Limb (tissue), 2 donors: ENCODE results near the gene WFIKKN1.

Experiments
- DNase-seq, 2 donors: peaks; one replicate each; pipeline ENCODE4 v3.0.0-alpha.2; 2016; ENCODE audit errors: extremely low spot score in 2 of 2

The WFIKKN1 gene

DNA sequence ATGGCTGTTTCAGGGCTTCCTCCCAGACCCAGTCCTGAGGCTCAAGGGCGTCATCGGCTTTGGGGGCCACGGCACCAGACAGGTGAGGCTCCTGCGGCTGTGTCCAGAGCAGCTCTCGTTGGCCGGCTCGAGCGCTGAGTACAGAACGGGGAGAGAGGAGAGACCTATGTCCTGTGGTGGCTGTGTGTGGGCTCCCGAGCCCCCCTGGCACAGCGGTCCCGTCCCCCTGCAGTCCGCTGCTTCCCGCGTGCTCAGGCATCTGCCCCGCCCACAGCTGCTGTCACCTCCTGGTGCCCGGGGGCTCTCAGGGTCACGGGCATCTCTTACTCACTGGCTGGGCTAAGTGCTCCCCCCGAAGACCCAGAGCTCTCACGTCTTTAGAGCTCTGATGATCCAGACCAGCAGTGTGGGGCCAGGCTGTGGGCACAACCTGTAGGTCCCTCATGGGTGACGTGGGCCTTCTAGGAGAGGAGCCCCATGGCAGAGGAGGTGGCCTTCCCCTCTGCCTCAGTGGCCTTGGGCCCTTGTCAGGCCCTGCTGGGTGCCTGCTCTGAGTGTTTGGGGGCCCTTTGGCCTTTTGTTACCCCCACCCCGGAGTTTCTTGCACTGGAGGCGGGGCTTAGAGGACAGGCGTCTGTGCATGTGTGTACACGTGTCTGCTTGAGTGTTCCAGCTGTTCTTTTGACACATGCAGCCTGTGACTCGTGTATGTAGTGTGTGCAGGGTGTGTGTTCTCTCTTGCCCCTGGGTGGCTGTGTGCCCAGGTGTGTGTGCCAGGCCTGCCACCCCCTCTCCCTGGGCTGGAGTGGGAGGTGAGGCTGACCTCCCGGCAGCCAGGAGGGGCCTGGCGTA is 21.9 kb downstream of the WFIKKN1 start:
- DNase-seq = no peak

DNA sequence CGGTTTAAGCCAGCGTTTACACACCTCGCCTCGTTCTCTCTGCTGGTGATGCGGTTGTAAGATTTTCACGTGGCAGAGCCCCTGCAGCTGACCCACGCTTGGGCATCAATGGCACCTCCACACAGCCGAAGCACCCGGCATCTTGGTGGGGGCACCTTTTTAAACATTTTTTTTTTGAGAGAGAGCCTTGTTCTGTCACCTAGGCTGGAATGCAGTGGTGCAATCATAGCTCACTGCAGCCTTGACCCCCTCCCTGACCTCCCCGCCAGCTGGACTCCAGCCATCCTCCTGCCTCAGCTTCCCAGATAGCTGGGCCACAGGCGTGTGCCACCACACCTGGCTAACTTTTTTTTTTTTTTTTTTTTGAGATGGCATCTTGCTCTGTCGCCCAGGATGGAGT is 23.2 kb downstream of the WFIKKN1 start:
- no peak for DNase-seq

DNA sequence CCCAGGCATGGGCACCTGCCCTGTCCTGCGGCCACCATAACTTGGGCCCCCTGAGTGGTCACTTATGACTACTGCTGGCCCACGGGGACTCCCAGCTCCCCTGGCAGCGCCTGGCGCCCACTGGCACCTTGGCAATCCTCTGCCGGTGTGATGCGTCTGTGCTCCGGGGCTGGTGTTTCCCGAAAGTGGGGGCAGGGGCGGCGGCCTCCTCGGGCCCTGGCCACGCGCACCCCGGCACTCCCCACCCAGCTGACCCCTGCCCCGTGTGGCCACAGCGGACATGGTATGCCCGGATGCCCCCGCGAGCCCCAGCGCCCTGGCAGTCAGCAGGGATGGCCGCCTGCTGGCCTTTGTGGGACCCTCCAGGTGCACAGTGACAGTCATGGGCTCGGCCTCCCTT is 26.7 kb downstream of the WFIKKN1 start:
- DNase-seq = no peak

DNA sequence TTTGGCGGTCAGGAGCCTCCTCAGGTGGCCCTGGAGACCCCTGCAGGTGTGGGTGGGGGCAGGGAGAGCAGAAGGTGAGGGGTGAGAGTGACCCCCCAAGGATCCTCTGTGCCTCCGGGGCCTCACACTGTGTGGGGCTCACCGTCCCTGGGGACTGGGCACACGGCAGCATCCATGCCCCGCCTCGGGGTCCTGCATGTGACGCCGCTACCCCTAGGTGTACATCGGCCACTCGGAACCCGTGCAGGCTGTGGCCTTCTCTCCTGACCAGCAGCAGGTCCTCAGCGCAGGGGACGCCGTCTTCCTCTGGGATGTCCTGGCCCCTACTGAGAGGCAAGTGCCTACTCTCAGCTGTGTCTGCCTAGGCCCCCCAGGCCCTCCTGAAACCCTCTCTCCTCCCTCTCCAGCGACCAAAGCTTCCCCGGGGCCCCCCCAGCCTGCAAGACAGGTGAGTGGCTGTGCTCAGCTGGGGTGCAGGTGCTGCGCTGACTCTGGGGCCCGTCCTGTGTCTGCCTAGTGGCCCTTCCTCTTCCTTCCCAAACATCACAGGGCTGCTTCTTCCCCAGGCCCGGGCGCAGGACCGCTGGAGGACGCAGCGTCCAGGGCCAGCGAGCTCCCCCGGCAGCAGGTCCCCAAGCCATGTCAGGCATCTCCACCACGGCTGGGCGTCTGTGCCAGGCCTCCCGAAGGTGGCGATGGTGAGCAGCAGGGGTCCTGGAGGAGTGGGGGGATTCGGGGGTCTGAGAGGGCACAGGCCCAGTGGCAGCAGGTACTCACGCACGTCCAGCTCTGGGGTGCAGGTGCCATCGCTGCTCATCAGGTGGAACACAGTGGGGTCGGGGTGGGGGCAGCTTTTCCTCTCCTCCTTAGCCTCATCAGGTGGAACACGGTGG is 28.1 kb downstream of the WFIKKN1 start:
- DNase-seq = no peak

DNA sequence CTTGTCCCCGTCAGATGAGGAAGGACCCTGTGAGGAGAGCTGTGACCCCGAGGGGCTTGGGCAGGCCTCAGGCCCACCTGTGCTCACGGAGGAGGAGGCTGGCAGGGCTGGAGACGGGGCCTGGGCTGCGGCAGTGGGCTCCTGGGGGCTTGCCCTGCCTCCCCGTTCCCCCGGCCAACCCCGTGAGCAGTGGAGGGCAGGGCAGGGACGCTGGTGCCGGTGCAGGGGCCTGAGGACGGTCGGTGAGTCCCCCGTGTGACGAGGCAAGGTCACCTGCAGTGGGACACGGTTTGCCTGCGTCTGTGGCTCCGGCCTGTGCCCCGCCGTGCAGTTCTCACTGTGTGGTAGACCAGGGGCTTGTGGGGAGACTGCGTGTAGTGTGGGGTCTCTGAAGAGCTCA is 28.8 kb downstream of the WFIKKN1 start:
- DNase-seq = no peak

DNA sequence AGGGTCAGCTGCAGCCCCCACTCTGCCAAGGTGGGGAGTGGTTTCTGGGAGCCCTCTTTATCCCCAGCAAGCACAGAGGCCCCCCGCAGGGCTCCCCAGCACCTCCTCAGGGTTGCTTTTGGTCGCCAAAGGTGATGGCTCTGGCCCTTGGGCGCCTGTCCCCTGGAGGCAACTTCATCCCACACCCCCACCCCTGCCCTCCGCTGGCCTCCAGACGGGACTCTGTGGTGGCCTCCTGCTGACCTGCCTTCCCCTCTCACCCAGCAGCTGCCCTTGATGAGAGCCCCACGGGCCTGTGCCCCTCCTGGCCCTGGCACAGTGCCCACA is 29.3 kb downstream of the WFIKKN1 start:
- no peak for DNase-seq

DNA sequence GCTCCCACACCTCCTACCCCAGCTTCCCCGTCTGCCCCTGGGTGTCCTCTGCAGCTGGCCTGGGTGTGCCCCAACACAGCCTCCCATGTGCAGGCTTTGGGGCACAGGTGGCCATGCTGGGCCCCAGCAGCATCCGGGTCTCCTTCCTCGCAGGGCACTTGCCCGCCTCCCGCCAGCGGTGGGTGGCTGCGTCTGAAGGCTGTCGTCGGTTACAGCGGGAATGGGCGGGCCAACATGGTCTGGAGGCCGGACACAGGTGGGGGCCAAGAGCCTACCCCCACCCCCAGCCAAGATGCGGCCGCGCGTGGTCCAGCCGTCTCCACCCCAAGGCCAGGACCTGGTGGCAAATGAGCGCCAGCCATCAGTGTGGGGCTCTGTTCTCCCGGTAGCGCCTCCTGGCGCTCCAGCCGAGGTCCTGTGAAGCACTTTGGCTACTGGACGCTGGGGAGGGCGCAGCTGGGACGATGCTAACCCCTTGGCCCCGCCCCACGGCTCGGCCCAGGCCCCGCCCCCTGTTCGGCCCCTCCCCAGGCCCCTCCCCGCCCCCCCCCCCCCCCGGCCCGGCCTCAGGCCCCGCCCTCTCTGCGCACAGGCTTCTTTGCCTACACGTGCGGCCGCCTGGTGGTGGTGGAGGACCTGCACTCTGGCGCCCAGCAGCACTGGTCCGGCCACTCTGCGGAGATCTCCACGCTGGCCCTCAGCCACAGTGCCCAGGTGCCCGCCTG is 29.8 kb downstream of the WFIKKN1 start:
- peak; percentile 48 to 87 for DNase-seq

DNA sequence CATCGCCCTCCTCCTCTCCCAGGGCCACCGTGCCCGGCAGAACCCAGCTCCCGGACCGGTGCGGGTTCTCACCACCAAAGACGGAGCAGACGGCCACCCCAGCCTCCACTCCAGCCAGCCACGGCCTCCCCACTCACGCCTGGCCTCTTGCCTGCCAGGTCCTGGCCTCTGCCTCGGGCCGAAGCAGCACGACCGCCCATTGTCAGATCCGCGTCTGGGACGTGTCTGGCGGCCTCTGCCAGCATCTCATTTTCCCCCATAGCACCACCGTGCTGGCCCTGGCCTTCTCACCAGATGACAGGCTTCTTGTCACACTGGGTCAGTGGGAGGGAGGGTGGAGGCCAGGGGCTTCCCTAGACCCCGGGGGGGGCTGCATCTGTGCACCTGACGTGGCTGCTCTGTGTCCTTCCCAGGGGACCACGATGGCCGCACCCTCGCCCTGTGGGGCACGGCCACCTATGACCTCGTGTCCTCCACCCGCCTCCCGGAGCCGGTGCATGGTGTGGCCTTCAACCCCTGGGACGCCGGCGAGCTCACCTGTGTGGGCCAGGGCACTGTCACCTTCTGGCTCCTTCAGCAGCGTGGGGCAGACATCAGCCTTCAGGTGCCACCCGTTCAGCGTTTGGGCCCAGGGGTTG is 30.5 kb downstream of the WFIKKN1 start:
- DNase-seq = no peak

DNA sequence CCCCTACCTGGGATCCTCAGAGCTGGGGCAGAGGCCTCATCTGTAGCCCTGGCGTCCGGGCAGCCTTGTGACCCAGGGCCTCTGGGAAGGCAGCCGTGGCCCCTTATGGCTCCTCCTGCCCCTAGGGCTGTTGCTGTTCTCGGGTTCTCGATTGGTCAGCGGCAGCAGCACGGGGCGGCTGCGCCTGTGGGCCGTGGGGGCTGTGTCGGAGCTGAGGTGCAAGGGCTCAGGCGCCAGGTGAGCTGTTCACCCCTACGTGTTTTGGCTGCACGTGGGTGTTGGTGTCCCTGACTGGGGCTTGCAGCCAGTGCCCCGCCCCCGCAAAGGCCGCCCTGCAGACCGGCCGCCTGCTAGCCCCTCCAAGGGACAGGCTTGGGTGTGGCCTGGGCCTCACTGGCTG is 31.3 kb downstream of the WFIKKN1 start:
- no peak for DNase-seq

DNA sequence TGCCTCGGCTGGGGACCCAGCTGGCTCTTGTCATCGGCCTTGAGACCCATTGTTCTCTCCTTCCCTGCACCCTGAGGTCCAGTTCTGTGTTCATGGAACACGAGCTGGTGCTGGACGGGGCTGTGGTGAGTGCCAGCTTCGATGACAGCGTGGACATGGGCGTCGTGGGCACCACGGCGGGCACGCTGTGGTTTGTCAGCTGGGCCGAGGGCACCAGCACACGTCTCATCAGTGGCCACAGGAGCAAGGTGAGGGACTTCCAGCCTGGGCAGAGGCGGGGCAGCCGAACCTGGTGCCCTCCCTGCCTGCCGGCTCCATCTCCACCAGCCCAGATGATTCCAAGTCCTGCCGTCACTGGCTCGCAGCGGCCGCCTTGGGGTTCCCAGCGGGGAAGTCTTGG is 31.8 kb downstream of the WFIKKN1 start:
- DNase-seq = no peak

DNA sequence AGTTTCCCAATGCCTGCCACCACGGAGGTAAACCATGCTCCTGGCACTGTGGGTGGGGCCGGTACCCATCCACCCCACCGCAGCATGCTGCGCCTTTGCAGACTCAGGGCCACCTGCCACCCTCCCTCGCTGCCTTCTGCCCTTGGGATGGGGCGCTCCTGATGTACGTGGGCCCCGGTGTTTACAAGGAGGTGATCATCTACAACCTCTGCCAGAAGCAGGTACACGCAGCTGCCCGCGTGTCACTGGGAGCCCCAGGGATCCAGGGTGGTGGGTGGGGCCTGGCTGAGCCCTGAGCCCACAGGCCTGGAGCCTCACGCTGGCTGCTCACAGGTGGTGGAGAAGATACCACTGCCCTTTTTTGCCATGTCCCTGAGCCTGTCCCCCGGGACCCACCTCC is 35.8 kb downstream of the WFIKKN1 start:
- no peak for DNase-seq

DNA sequence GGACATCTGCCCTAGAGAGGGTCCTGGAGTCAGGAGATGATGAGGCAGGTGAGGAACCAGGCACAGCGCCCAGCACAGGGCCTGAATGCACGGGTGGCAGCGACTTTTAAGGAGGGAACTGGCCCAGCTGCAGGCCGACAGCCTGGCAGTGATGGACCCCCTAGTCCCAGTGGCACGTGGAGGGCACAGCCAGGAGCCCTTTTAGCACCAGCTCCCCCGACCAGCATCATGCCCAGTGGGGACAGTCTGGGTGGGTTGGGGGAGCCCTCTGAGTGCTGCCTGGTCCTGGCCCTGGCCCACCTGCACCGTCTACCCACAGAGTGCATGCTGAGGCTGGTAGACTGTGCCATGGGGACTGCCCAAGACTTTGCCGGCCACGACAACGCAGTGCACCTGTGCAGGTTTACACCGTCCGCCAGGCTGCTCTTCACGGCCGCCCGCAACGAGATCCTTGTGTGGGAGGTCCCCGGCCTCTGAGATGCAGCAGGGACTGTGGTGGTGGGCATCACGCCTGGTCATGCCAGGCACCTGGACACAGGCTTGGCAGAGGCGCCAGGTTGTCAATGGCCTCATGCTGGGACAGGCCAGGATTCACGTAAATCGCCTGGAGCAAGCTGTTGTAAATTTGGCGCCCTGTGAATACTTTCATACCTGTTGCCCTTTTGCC is 36.5 kb downstream of the WFIKKN1 start:
- no peak for DNase-seq

DNA sequence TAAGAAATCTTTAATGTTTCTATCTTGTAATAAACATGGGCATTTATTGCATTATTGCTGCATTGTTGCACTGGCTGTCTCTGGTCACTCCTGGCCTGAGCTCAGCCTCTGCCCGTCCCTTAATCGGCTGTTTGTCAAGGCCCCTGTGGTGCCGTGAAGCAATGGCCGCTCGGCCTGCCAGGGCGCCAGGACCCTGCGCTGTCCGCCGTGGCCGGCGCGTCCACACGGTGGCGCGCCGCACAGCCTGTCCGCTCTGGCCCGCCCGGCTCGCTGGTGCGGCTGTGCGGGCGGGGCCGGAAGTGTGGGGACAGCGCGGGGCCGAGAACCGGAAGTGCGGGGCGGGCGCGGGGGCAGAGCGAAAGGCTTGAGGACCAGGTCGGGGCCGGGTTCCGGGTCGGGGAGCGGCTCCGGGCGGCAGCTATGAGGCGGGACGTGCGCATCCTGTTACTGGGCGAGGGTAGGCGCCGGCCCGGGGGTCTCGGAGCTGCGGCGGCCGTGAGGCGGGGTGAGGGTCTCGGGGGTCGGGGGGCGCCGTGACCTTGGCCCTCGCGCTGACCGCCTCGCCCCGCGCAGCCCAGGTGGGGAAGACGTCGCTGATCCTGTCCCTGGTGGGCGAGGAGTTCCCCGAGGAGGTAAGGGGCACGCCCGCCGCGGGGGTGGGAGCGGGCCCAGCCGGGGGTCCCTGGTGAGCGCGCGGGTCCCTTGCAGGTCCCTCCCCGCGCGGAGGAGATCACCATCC is 37.2 kb downstream of the WFIKKN1 start, which contains the start of gene RHOT2:
RHOT2 (plus strand) TSS at position 353 of the 739 bp plus-strand sequence; CDS start at position 421, 68 bp downstream.
- DNase-seq = peak; percentile 92 to 96

DNA sequence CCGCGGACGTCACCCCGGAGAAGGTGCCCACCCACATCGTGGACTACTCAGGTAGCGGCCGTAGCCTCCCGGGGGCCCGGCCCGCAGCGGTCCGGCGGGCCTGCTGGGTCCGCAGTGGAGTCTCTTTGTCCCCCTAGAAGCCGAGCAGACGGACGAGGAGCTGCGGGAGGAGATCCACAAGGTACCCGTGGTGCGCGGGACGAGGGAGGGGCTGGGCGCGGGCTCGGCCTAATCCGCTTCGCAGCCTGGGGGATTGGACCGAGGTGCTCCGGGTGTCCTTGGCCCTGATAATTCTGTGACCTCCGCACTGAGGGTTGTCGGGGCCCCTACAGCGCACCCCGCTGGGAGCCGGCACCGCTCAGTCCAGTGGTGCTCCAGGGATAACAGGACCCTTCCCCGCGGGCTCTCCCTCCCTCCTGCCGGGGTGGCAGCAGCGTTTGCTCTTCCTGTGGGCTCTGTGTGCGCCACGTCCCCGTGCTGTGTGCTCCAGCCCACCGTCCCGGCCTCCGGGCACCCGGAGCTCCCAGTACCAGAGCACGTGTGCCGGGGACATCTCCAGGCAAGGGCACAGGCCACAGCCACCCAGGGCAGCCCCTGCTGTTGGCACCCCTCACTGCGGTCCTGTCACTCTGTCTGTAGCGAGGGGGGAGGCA is 37.9 kb downstream of the WFIKKN1 start:
- DNase-seq = no peak

DNA sequence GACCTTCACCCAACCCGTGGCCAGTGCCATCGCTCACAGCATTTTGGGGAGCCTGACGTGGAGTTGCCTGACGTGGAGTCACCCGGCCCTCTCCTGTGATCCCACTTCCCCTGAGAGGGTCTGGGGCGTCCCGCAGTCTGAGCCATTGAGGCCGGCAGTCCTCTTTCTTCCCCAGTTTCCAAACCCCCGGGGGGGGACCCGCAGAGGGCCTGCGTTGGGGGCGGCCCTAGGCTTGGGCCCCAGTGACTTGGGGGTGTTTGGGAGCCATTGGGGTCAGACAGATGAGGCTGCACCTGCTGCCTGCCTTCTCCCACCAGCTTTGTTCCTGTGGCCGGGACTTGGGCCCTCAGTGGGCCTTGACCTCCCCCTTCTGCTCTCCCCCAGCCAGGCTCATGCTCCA is 38.9 kb downstream of the WFIKKN1 start:
- DNase-seq = no peak

DNA sequence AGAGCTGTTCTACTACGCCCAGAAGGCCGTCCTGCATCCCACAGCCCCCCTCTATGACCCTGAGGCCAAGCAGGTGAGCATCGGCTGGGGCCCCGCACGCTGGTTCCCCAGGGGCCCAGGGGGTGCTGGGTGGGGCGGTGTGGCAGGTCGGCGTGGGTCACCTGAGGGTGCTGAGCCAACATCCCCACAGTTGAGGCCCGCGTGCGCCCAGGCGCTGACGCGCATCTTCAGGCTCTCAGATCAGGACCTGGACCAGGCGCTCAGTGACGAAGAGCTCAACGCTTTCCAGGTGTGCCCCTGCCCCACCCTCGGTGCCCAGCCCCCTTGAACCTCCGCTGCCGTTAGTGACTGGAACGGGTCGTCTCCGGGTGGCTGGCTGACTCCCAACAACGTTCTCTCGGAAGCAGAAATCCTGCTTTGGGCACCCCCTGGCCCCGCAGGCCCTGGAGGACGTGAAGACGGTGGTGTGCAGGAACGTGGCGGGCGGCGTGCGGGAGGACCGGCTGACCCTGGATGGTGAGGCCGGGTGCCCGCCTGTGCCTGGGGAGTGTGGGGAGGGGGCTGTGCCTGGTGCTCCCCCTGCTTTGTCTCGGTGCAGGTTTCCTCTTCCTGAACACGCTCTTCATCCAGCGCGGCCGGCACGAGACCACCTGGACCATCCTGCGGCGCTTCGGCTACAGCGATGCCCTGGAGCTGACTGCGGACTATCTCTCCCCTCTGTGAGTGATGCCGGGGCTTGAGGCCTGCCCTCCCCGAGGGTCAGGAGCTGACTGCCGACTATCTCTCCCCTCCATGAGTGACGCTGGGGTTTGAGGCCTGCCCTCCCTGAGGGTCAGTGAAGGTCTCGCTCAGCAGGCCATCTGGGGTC is 39.9 kb downstream of the WFIKKN1 start:
- DNase-seq = no peak

DNA sequence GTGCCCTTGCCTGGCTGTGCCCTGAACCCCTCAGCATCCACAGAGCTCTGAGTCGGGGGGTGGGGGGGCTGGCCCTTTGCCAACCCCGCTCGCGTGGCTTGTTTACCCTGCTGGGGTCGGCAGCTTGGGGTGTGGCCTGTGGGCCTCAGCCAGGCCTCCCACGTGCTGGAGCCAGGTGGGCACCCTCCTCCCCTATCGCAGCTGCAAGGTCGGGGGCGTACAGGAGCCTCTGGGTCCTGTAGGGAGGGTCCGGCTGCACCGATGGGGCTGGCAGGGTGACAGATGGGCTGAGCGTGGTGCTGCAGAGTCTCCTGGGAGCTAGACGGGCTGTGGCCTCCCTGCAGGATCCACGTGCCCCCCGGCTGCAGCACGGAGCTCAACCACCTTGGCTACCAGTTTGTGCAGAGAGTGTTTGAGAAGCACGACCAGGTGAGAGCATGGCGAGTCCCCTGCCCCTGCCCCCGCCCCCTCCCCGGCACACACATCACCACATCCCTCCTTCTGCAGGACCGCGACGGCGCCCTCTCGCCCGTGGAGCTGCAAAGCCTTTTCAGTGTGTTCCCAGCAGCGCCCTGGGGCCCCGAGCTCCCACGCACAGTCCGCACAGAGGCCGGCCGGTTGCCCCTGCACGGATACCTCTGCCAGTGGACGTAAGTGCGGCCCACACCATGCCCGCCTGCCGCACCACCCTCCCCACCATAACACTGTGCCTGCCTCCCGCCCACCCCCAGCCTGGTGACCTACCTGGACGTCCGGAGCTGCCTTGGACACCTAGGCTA is 40.8 kb downstream of the WFIKKN1 start:
- no peak for DNase-seq

DNA sequence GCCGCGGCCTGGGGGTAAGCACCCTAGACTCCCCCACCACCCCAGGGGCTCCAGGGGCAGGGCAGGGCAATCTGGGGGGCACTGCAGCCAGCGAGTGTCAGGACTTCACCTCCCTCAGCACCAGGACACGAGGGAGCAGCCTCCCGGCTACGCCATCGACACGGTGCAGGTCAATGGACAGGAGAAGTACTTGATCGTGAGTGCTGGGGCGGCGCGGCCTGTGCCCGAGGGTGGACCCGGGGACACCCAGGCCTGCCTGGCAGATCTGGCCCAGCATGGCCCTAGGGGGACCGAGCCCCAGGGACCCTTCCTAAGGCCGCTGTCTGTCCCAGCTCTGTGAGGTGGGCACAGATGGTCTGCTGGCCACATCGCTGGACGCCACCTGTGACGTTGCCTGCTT is 41.6 kb downstream of the WFIKKN1 start:
- no peak for DNase-seq
